Right lobe of liver (tissue), 6 donors: ENCODE measurements around the gene GUCA2A. TPM values are rescaled to one million over a fixed set of nuclear protein-coding genes. Genes with fewer than 3 reads are reported as not detected.
A peak's percentile ranks its signal among the peaks of the same experiment; 100 is the strongest.

Experiments used
- ATAC-seq, 4 donors: fragments of 200-7000 bp; cut with Tn5 transposase; one replicate each; pipeline ENCODE4 v1.9.1; 2020; ENCODE audit warnings: mild to moderate bottlenecking in 4 of 4, moderate library complexity in 4 of 4
- DNase-seq, 3 donors: peaks; one replicate each; pipeline ENCODE4 v3.0.0-alpha.2; 2020
- H3K27ac ChIP-seq, 3 donors: fragments of 200-600 bp; one replicate each; pipeline ENCODE4 v1.8.0; 2022
- H3K27me3 ChIP-seq, 2 donors: fragments of 200-600 bp; one replicate each; pipeline ENCODE4 v1.8.0; 2022
- H3K36me3 ChIP-seq, 4 donors: fragments of 200-600 bp; sonication (generic) in 1 of 4; one replicate each; pipeline versions ENCODE4 v1.5.1 to v1.8.0; 2017 to 2022; ENCODE audit warnings: control low read depth in 1 of 4
- H3K4me1 ChIP-seq, 4 donors: fragments of 200-600 bp; sonication (generic) in 1 of 4; one replicate each; pipeline versions ENCODE4 v1.5.1 to v1.8.0; 2017 to 2022; ENCODE audit warnings: control low read depth in 1 of 4
- H3K4me3 ChIP-seq, 3 donors: fragments of 200-600 bp; one replicate each; pipeline ENCODE4 v1.8.0; 2022
- H3K9me3 ChIP-seq, 4 donors: fragments of 200-600 bp; sonication (generic) in 1 of 4; one replicate each; pipeline versions ENCODE4 v1.5.1 to v1.8.0; 2017 to 2022; ENCODE audit warnings: control low read depth in 1 of 4
- CTCF ChIP-seq, 4 donors: fragments of 200-600 bp in 3 of 4; fragments of 450-650 bp in 1 of 4; IDR thresholded peaks; one replicate each; pipeline versions ENCODE4 v1.5.1 to v1.8.0; 2016 to 2022; ENCODE audit warnings: antibody characterized with exemption in 4 of 4, mild to moderate bottlenecking in 2 of 4
- POLR2A ChIP-seq: fragments of 450-650 bp; IDR thresholded peaks from one replicate; pipeline ENCODE4 v1.6.1; 2017; ENCODE audit warnings: antibody characterized with exemption, mild to moderate bottlenecking
- WGBS: methylation state at CpG from one replicate; pipeline ENCODE4 v1.1.6; 2018; ENCODE audit warnings: low coverage, low lambda C conversion rate; ENCODE audit not compliant: insufficient coverage; ENCODE audit errors: missing lambda C conversion rate; 5-methylcytosine and 5-hydroxymethylcytosine counted together
- intact Hi-C, 2 donors: fragments of 100-400 bp; cut with DNase I; formaldehyde crosslinking; loops; one replicate each; pipeline versions ENCODE4 v1.11.2 to v1.14.1; 2022
- total RNA-seq, 6 experiments: library from RNA; depleted of rRNA in 2 of 6; stranded (reverse); fragments of >200 nt in 2 of 6; fragmentation: NEBNext Ultra II Directional in 3 of 6; extraction: Animal tissue kit (Norgen Biotek cat#: 25700) in 3 of 6; gene quantifications; one replicate each; pipeline versions ENCODE4 v1.1.0 to v1.2.4, GENCODE V29; 2016 to 2023
- donor health status: DM: no; HTN: yes; CAD: no.
- donor health status: DM: no; HTN: no; CAD: no.
- donor health status: DM: no; HTN: no; CAD: no.
- donor health status: DM: no; HTN: yes; CAD: no.
- donor health status: DM: no; HTN: yes; CAD: no.

GUCA2A gene
- total RNA-seq, 6 experiments from 2014 or later: not detected

- Histone ChIP-seq H3K4me1 (peaks cover 0 to 20% (median 3%) of the 10 kb centered on the region in 4 donors), H3K4me3 (no peak overlapping the region), H3K36me3 (no peaks in the 10 kb centered on the region), H3K27ac (no peak overlapping the region), H3K27me3 (no peaks in the 10 kb centered on the region), H3K9me3 (no peaks in the 10 kb centered on the region)
- DNase-seq (no peak), ATAC-seq (no peak)
- no peak for TF ChIP-seq CTCF (IDR thresholded peaks at IDR 0.05)
- TF ChIP-seq POLR2A: no peak
- intact Hi-C loops: no loop called here
- WGBS: 96% methylated on average over 4 of the region's 13 CpGs
Measured at GRCh38 chr1:42154685-42155084, 9.9 kb downstream of the GUCA2A start.

- no peak overlapping the region for H3K4me3 ChIP-seq
- intact Hi-C loops: no loop called here
- H3K36me3 ChIP-seq: no peaks in the 10 kb centered on the region
- no peak for TF ChIP-seq POLR2A
- TF ChIP-seq CTCF (IDR thresholded peaks at IDR 0.05): no peak
- no peak overlapping the region for H3K27ac ChIP-seq
- peaks cover 0 to 20% (median 3%) of the 10 kb centered on the region in 4 donors for H3K4me1 ChIP-seq
- DNase-seq (no peak), ATAC-seq (no peak)
- H3K27me3 ChIP-seq: no peaks in the 10 kb centered on the region
- no peaks in the 10 kb centered on the region for H3K9me3 ChIP-seq
- 67% methylated on average over 3 of the region's 6 CpGs for WGBS
Measured at GRCh38 chr1:42153624-42154023, 10.9 kb downstream of the GUCA2A start.

GRCh38 chr1:42152907-42153600 lies 11.5 kb downstream of the GUCA2A start, which contains the start of gene GUCA2B:
Gene GUCA2B, plus strand, starts transcription at chr1:42153410. Its CDS starts 41 bp downstream, at chr1:42153451.
- Histone ChIP-seq H3K27me3 (no peaks in the 10 kb centered on the region), H3K4me3 (no peak within 1 kb of the TSS), H3K4me1 (peaks cover 0 to 20% (median 3%) of the 10 kb centered on the region in 4 donors), H3K27ac (peak within 1 kb of the TSS in 2 of 3 donors; percentile 44 to 66), H3K36me3 (no peaks in the 10 kb centered on the region), H3K9me3 (no peaks in the 10 kb centered on the region)
- intact Hi-C loops: no loop called here
- 66% methylated on average over 3 of the region's 12 CpGs for WGBS
- DNase-seq (no peak), ATAC-seq (peak in 3 of 4 donors; percentile 15 to 46 (median 24))
- TF ChIP-seq POLR2A (no peak), CTCF (IDR thresholded peaks at IDR 0.05) (no peak)

GRCh38 chr1:42152119-42152518 lies 12.4 kb downstream of the GUCA2A start:
- no peaks in the 10 kb centered on the region for H3K9me3 ChIP-seq
- no peaks in the 10 kb centered on the region for H3K36me3 ChIP-seq
- H3K4me3 ChIP-seq: no peak overlapping the region
- ATAC-seq (peak; percentile 97 to 98 (median 98)), DNase-seq (peak; percentile 81 to 90 (median 89))
- peak overlapping the region in 2 of 3 donors; percentile 44 to 66 for H3K27ac ChIP-seq
- intact Hi-C loops: no loop called here
- no peaks in the 10 kb centered on the region for H3K27me3 ChIP-seq
- H3K4me1 ChIP-seq: peaks cover 0 to 20% (median 3%) of the 10 kb centered on the region in 4 donors
- 11% methylated on average over 3 of the region's 3 CpGs for WGBS
- no peak for TF ChIP-seq POLR2A
- TF ChIP-seq CTCF (IDR thresholded peaks at IDR 0.05): no peak
